Ramos (cell line): ENCODE measurements around the gene NFIC.

Source experiments
- in situ Hi-C: fragments of 300-500 bp; cut with MboI; formaldehyde crosslinking; loops from one replicate; pipeline ENCODE4 v1.14.3; 2022; ENCODE audit warnings: low sequenced_read_pairs; ENCODE audit not compliant: unreplicated experiment

Gene NFIC

DNA sequence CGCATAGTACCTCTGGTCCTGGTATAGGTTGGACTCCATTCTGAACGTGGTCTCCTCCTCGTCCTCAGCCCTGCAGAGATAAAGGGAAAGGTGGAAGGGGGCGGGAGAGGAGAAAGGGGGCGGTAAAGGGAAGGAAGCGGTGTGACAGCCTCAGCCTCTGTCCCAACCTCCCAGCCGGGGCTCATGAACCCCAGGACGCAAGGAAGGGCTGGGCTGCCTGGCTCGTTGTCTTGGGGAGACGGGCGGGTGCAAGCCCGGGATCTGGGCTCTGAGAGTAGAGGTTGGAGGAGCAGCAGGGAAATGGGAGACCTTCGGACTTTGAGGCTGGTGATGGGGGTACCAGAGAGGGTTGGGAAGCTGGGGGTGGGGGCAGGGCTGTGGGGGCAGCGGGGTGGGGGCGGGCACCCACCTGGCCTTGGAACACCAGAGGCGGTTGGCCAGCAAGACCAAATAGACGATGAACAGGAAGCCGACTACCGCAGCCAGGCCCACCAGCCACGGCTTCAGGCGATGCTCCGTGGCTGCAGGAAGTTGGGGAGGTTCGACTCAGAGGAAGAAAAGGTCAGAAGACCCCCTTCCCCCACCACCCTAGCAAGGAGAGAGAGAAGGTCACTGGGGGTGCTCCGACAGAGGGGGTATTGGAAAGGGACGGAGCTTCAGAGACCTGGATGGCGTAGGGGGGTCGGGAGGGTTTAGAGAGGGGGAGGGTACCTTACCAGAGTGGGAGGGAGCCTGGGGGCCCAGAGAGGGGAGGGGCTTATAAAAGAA is 112.2 kb downstream of the NFIC start:
- in situ Hi-C loops = no loop called here

DNA sequence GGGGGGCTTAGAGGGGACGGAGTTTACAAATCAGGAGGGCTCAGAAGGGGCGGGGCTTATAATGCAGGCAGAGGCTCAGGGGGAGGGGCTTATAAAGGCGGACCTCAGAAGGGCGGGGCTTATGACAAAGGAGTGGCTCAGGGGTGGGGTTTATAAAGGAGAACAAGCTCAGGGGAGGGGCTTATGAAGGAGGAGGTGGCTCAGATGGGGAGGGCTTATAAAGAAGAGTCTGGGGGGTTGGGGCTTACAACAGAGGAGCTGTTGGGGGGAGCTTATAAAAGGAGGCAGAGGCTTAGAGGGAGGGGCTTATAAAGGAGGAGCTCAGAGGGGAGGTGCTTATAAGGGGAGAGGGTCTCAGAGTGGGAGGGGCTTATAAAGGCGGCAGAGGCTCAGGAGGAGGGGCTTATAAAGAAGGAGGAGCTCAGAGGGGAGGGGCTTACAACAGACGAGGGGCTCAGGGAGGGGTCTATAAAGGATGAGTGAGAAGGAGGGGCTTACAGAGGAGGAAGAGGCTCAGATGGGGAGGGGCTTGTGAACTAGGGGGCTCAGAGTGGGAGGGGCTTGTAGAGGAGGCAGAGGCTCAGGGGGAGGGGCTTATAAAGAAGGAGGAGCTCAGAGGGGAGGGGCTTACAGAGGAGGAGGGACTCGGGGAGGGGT is 112.9 kb downstream of the NFIC start:
- in situ Hi-C loops = no loop called here

DNA sequence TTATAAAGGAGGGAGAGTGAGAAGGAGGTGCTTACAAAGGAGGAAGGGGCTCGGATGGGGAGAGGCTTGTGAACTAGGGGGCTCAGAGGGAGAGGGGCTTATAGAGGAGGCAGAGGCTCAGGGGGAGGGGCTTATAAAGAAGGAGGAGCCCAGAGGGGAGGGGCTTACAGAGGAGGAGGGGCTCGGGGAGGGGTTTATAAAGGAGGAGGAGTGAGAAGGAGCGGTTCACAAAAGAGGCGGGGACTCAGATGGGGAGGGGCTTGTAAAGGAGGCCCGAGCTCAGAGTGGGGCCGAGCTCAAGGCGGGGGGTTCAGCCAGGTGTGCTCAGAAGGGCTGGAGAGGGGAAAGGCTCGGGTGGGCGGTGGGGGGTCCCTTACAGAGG is 113.4 kb downstream of the NFIC start:
- in situ Hi-C loops = no loop called here

DNA sequence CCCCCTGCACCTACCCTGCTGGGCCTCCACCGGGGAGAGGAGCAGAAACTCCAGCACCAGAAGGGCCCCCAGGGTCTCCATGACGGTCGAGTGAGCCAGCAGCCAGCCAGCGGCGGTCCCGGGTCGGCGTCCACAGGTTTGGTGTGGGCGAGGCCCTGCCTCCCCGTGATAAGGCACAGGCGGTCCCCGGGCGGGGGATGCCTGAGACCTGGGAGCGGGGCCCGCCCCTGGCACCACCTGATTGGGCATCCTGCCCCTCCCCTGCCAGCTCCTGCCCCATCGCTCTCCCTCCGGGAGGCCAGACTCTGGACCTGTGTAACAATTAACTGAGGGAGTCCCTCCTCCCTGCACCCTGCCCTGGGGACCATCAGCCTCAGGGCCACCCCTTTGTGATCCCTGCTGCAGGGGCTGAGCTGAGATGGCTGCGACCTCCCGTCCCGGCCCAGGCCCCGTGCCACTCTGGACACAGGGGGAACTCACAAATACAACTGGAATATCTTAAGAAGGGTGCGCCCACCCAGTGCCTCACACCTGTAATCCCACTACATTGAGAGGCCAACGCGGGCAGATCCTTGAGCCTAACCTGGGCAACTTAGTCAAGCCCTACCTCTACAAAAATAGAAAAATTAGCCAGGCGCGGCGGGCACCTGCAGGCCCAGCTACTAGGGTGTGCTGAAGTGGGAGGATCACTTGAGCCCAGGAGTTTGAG is 114.2 kb downstream of the NFIC start, which contains the start of gene SMIM24:
Gene SMIM24, minus strand, starts transcription at position 143 of the 709 bp plus-strand sequence. Its CDS starts 62 bp downstream, at position 81.
- in situ Hi-C loops = no loop called here

DNA sequence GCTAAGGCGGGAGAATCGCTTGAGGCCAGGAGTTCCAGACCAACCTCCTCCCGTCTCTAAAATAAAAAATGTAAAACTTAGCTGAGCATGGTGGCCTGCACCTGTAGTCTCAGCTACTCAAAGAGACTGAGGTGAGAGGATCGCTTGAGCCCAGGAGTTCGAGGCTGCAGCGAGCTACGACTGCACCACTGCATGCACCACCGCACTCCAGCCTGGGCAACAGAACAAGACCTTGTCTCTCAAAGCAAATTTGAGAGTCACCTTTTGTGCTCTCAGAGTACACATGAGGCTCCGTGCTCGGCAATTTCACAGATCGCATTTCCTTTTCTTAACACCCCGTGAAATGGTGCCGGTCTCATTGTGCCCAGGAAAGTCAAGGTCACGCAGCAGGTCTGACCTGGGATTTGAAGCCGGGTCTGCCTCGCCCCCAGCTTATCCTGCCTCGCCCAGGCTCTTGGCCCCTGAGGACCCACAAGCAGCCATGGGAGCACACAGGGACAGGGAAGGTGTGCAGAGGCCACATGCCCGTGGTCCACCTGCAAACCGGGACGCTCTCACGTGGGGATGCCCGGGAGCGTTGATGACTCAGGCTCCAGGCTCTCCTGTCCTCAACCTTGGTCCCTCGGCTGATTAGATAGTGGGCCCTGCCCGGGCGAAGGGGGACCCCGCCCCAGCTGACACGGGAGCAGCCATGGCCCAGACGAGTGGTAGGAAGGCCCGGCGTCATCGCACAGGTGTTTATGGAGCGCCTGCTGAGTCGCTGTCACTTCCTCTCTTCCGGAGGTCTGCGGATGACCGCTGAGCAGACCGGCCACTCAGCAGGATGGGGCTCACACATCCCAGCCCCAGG is 115.1 kb downstream of the NFIC start:
- in situ Hi-C loops = no loop called here

DNA sequence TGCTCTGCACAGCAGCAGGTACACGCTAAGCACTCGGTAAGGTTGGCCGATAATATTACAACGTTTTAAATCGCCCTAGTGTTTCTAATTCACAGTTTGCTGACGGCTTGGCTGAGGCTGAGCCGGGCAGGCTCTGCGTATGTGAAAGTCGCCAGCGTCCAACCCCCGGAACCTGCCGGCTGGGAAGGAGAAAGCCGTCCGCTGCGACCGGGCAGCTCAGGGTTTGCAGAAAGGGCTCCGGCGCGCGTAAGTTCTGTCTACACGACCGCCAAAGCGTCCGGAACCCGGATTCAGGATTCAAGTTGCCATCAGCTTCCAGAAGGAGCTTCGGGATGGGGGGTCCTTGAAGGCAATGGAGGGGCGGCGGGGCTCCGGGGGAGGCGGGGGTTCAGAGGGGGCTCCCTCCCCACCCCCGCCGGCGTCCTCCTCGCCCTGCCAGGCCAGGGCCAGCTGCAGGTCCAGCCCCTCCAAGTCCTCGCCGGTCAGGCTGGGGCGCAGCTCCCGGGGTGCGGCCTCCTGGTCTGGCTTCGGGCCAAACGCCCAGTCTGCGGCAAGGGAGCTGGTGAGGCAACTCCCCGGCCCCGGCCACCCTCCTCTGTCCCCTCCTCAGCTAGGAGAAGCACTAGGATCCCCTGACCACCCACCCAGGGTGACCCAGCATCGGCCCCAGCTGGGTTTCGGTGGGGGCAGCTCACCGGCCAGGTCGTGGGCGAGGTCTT is 116.3 kb downstream of the NFIC start:
- in situ Hi-C loops = no loop called here

DNA sequence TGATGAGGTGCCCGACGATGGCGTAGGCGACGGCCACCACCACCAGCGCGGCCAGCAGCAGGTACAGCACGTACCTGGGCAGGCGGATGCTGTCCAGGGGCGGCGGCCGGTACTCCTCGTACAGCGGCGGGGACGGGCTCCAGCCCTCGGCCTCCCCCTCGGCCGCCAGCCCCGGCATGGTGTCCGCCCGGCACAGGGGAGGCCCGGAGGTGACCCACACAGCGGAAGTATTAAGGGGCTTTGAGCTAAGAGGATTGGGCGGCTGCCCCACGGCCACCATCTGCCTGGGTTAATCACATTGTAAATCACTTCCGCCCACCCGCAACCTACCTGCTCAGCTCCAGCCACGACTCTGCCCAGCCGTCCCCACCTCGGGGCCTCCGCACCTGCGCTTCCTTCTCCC is 116.8 kb downstream of the NFIC start, which contains the start of gene SMIM44:
Gene SMIM44, minus strand, starts transcription at position 216 of the 403 bp plus-strand sequence. Its CDS starts 38 bp downstream, at position 178.
- in situ Hi-C loops = no loop called here

DNA sequence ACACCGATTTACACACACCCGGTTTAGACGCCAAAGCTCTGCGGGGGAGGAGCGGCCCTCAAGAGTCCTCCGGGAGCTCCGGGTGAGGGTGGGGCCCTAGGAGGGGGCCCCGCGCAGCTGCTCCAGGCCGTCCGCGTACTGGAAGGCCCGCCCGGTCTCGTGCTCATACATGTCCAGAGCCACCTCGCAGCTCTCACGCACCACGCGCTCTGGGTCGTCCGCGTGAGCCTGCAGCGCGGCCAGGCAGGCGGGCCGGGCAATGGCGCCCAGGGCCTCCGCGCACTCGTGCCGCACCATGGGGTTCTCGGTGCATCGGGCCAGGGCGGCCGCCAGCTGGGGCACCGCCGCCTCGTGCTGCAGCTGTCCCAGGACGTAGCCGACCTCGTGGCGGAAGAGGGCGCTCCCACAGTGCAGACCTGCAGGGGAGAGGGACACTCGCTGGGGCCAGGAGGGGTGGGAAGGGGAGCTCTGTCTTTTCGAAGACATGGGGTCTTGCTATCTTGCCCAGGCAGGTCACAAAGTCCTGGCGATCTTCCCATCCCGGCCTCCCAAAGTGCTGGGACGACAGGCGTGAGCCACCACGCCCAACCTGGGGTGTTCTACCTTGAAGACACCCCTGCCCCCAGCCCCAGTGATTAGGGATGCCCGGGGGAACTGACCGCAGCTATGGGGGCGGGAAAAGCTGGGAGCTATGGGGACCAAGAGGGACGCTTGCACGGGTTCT is 125.2 kb downstream of the NFIC start:
- in situ Hi-C loops = no loop called here

DNA sequence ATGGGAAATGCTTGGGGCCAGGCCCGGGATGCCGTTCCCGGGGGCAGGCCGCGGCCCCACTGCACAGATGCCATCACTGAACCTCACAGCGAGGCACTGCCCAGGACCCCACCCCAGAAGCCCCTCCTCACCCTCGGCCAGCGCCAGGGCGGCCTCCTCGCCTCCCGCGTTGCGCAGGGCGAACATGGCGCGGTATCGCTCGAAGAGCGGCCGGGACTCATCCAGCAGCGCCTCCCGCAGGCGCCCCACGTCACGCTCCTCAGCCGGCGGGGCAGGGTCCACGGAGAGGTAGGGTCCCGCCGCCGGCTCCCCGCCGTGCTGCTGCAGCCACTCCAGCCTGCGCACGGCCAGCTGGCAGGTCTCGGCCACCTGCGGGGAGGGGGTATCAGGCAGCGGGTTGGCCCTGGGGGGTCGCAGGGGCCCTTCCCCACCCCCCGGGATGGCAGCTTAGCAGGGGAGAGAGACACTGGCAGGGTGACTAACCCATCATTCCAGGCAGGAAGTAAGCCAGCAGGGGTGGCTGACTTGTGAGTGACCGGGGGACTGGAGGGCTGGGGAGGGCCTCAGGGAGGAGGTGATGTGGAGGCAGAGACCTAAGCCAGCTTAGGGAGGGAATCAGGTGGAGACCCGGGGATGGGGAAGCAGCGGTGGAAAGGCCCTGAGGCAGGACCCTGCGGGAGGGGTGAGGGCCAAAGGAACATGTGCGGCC is 125.9 kb downstream of the NFIC start:
- in situ Hi-C loops = no loop called here

DNA sequence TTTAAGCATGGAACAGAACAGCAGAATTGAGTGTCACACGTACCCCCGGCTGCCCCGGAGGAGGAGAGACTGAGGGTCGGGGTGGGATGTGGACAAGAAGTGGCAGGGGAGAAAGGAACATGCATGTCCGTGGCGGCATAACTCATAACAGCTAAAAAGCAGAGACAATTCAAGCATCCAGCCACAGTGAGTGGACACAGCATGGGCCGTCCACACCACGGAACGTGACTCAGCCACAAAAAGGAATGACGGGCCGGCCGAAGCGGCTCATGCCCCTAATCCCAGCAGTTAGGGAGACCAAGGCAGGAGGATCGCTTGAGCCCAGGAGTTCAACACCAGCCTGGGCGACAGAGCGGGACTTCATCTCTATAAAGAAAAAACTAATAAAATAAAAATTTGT is 126.5 kb downstream of the NFIC start:
- in situ Hi-C loops = no loop called here

DNA sequence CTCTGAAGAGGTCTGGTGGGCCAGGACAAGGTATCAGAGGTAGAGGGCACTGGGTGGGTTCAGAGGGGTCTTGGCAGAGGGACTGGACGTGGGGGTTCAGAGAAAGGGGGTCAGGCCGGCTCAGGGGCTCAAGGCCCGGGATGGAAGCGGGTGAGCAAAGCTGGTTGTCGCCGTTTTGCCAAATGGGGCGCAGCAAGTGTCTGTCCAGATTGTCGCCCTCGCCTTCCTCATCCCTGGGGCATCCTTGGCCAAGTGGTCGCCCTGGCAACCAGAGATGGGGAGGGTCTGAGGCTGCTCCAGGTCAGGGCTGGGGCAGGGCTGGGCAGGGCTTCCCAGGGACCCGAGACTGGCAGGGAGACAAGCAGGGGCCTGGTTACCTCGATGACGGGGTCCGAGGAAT is 127.3 kb downstream of the NFIC start:
- in situ Hi-C loops = no loop called here

DNA sequence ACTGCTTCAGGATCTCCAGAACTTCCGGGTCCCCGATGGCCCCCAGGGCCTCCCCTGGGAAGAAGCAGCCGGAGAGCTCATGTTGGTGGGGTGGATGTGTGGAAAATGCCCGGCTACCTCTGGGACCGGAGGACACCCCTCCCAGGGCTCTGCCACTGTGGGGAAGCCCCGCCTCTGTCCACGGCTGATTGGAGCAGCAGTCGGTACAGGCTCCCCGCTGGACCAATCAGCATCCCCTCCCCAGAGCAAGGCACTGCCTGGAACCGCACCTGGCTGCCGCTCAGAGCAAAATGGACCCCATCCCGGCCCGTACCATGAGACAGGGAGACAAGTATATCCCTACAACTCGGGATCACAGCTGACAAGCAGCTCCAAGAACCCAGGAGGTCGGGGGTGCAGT is 127.7 kb downstream of the NFIC start:
- in situ Hi-C loops = no loop called here

DNA sequence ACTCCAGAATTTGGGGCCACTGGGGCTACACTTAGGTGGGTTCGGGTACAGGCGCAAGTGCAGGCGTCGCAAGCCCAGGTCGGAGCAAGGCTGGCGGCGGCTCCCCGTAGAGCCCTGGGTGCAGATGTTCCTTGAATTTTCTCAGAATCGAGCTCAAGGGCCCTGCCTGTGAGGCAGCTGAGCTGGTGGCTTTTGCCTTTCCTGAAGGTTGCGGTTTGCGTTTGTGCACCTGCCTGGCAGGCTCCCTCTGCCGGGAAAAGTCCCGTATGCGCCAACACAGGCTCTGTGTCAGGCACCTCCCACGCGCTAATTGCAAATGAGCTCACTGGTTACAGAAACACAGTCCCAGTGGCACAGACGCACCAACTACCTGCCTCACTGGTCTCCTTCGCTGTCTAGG is 128.2 kb downstream of the NFIC start:
- in situ Hi-C loops = no loop called here

DNA sequence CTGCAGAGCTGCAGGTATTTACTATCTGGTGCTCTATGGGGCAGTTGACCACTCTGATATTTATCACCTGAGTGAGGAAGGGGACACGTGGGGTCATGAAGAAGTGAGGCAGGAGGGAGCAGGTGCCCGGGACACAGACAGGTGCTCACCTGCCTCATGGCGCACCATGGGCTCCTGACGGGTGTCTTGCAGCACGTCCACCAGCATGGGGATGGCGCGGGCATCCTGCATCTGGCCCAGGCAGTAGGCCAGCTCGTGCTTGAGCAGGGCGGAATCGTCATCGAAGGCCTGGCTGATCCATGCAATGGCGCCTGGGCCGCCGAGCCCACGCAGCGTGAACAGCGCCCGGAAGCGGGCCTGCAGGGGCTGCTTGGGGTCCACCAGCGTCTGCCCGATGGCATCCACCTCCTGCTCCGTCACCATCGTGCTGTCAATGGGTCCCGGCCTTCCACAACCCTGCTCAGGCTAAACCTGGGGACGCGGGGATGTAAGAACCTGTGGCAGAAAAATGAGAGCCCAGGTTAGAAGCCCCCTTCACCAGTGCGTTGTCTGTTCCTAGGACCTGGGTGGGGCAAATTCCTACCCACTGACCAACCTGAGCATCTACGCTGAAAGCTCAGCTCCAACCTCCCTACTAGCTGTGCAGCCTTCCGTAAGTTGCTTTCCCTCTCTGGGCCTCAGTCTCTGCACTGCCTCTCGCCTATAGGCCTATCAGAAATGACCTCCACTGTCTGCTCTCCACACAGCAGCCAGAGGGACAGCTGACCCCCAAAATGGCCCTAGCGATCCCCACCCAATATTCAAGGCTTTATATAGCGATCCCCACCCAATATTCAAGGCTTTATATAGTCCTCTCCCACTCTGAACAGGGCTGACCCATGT is 130.2 kb downstream of the NFIC start:
- in situ Hi-C loops = no loop called here

DNA sequence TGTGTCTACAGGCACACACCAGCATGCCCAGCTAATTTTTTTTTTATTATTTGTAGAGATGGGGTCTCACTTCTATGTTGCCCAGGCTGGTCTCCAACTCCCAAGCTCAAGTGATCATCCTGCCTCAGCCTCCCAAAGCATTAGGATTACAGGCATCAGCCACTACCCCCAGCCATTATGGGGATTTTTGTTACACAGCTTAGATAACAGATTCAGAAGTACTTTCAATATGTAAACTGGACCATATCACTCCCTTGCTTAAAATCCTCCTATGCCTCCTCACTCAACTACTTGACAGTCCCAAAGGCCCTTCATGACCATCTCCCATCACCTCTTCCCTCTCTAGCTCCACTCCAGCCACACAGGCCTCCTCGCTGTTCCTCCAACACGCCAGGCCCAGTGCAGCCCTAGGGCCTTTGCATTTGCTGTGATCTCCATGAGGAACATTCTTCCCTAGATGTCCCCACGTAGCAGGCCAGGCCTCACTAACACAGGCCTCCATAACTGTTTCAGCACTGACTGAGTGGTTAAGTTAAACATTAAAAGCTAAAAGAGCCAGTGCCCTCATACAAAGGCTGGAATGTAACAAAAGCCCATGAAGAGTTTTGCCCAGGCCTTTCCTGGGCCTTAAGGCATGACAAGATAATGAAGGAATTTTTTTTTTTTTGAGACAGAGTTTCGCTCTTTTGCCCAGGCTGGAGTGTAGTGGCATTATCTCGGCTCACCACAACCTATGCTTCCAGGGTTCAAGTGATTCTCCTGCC is 131.6 kb downstream of the NFIC start:
- in situ Hi-C loops = no loop called here

DNA sequence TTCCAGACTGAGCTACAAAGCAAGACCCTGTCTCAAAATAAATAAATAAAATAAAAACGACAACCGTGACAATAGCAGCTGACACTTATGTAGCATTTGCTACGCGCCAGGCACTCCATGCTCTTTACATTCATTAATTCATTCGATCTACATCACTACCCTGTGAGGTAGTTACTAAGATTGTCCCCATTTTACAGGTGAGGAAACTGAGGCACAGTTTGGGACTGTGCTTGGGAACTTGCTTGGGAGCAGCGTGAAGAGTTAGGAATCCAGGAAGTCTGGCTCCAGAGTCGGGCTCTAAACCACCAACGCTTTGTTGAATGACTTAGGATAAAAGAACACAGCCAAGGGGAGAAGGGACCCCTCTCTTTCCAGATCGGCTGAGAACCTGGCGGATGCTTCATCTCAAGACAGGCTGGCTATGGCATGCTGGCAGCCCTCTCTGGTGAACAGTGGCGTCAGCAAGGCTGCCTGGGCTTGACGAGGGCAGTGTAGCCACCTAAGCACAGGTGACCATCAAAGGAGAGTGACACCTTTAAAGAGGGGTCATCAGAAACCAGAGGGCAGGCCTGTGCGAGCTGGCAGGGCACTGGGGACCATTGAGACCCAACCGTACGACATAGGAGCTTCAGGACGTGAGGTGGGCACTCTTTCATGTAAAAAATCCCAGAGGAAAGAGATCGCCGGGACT is 133.5 kb downstream of the NFIC start:
- in situ Hi-C loops = no loop called here
